Measurements from ENCODE around the gene KCND2.
A peak's percentile ranks its signal among the peaks of the same experiment; 100 is the strongest.
"Not testable (repeated sequence)": the region's sequence is repeated elsewhere in the genome, so short reads cannot be mapped to it uniquely, and the experiment has no call there.

The KCND2 gene

GRCh38 chr7:120587243-120587642, 314.3 kb downstream of the KCND2 start:
- DNase-seq (ENCODE audit: low spot score): no peak

GRCh38 chr7:120588416-120588815, 315.4 kb downstream of the KCND2 start:
- DNase-seq (ENCODE audit: low spot score): no peak

- DNase-seq (ENCODE audit: low spot score): no peak
These were observed 315.9 kb downstream of the KCND2 start for GRCh38 chr7:120588862-120589261.

DNA sequence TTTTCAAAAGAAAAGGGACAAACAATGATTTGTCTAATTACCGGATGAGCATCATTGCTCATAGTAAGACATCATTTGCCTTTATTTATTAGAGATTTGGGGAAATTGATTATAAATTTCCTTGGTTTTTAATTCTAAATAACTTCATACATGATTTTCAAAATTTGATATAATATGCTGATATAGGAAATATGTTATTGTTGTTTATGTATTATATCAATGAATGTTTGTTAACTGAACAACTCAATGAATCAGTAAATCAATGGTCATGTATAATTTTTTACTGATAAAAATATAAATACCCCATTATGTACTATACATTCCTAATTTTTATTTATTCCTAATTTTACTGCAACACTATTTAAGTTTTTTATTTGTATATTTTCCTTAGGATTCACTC, 327.6 kb downstream of the KCND2 start:
- DNase-seq (ENCODE audit: low spot score): no peak

- no peak for DNase-seq (ENCODE audit: low spot score)
These were observed 330.4 kb downstream of the KCND2 start for GRCh38 chr7:120603366-120603765.

DNA sequence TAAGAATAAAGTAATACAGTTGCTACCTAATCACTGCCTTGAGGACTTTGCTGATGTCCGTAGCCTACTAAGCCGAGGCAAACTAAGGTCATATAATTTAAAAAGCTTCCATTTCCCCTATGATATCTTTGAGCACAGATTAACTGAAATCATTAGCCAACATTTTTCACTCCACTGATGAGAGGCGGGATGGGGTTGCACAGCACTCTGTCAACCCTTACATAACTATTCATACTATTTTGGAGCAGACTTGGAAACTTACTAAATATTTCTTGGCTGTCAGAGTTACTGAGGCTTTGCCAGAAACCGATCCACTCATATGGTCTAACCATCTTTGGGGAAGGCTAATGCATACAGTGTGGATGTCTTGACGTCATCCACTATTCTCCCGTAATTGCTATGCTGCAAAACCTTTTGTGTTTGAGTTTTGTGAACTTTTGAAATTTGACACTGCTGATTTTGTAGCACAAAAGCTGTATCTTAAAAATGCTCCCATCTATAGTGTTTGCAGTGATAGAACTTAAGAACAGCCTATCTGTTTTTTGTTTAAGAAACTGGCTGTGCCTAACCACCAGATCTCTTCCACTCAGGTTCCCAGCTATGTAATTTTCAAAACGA, 336.3 kb downstream of the KCND2 start:
- no peak for DNase-seq (ENCODE audit: low spot score)

- no peak for DNase-seq (ENCODE audit: low spot score)
These were observed 339.0 kb downstream of the KCND2 start for GRCh38 chr7:120611975-120612374.

DNA sequence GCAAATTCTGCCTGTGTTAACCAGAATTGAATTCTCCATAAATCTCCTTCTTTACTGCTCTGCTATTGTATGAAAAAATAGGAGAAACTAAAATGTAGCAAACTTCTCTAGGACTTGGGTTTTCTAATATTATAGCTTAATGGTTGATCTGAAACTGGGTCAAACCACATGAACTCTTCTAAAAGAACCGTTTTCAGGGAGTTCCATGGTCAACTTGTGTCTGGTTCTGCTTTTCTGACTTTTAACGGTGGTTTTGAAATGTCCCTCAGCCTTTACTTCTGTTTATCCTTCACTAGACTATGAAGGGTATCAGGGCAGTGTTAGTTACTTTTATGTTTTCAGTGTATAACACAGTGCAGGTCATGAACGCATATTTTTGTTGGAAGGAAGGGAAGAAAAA, 342.7 kb downstream of the KCND2 start:
- DNase-seq (ENCODE audit: low spot score): no peak

DNA sequence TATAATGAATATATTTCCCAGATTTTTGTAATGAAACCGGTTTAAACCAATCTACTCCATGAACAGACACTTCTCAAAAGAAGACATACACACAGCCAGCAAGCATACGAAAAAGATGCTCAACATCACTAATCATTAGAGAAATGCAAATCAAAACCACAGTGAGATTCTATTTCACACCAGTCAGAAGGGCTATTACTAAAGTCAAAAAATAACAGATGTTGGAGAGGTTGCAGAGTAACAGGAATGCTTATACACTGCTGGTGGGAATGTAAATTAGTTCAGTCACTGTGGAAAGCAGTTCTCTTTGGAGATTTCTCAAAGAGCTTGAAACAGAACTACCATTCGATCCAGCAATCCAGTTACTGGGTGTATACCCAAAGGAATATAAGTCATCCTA, 344.3 kb downstream of the KCND2 start:
- no peak for DNase-seq (ENCODE audit: low spot score)

DNA sequence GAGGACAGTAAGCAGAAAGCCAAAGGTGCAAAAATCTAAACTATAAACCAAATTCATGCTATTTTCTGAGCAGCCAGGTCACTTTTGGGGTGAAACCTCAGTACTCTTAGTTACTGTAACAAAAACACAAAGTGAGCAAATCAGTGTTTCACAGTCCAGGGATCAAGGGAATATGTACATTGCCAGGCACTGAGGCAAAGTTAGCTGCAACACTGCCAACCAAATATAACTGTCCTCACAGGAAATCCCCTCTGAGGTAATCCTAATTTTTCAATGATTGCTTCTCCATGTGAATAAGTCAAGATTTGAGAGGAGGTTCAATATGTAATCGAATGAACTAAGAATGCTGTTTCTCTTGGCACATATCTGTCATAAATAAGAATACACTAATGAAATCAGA, 355.3 kb downstream of the KCND2 start:
- DNase-seq (ENCODE audit: low spot score): no peak

- no peak for DNase-seq (ENCODE audit: low spot score)
These were observed 366.9 kb downstream of the KCND2 start for GRCh38 chr7:120639884-120640283.

GRCh38 chr7:120645966-120646365, 373.0 kb downstream of the KCND2 start:
- no peak for DNase-seq (ENCODE audit: low spot score)

GRCh38 chr7:120654241-120654640, 381.3 kb downstream of the KCND2 start:
- peak; percentile 56 for DNase-seq (ENCODE audit: low spot score)

GRCh38 chr7:120658516-120658915, 385.5 kb downstream of the KCND2 start:
- no peak for DNase-seq (ENCODE audit: low spot score)

- no peak for DNase-seq (ENCODE audit: low spot score)
These were observed 389.3 kb downstream of the KCND2 start for GRCh38 chr7:120662291-120662690.

GRCh38 chr7:120665068-120665467, 392.1 kb downstream of the KCND2 start:
- no peak for DNase-seq (ENCODE audit: low spot score)

DNA sequence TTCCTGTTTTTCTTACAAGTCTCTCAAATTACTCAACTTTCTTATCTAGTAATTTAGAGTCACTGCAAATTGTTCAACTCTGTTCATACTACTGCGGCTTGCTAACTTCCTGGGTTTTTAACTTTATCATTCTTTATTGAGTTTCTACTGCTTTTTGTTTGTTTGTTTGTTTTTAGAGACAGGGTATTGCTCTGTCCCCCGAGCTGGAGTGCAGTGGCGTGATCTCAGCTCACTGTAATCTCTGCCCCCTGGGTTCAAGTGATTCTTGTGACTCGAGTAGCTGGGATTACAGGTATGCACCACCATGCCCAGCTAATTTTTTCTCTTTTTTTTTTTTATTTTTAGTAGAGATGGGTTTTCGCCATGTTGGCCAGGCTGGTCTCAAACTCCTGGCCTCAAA, 402.1 kb downstream of the KCND2 start:
- no peak for DNase-seq (ENCODE audit: low spot score)

DNA sequence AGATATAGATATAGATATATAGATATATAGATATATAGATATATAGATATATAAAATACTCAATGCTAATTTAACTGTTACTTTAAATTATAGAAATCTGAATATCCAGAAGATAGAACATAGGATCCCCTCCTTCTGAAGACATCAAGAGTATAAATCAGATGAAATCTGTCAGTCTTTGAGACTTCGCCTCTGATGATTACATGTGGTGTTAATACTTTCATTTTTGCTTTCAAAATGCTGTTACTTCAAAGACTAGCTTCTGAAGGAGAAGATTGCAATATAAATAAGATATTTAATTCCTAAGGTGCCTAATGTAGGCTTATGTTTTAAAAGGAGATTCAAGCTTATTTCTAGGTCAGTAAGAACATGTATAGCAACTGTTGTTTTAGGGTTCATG, 404.6 kb downstream of the KCND2 start:
- no peak for DNase-seq (ENCODE audit: low spot score)

- no peak for DNase-seq (ENCODE audit: low spot score)
These were observed 408.0 kb downstream of the KCND2 start for GRCh38 chr7:120680985-120681384.

GRCh38 chr7:120684463-120684862, 411.5 kb downstream of the KCND2 start:
- DNase-seq (ENCODE audit: low spot score): no peak

DNA sequence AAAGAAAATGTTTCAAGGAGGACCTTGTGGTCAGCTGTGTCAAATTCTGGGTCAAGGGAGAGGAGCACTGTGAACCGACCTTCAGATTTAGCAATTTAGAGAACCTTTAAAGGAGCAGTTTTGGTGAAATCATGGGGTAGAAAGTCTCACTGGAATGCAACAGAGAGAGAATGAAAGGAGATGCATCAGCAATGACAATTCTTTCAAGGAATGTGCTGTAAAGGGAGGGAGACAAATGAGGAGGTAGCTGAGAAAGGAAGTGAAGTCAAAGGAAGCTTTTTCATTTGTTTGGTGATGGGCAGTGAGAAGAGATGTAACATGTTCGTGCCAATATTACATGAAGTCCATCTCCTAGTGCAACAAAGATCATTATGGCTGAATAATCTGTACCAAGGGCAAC, 418.9 kb downstream of the KCND2 start:
- DNase-seq (ENCODE audit: low spot score): no peak

DNA sequence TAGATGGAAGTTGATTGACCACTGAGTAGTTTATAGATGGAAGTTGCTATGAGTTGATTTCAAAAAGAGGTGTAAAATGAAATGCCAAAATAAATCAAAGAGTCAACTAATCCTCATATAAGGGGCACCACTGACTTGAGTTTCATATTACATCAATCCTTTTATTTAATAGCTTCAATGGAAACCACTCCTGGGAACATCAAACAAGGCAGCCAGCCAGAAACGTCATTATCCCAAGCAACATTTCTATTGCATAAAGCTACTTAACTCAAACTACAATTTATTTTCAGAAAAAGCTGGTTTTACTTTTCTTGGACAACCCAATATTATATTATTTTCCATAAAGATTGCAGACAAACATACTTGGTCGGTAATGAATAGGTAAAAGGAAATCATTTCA, 422.9 kb downstream of the KCND2 start:
- no peak for DNase-seq (ENCODE audit: low spot score)

GRCh38 chr7:120700796-120701195, 427.8 kb downstream of the KCND2 start:
- DNase-seq (ENCODE audit: low spot score): no peak

GRCh38 chr7:120702408-120702807, 429.4 kb downstream of the KCND2 start:
- not testable (repeated sequence) for DNase-seq (ENCODE audit: low spot score)
